Ovary (tissue), 9 donors: ENCODE data around the gene ANAPC10. TPM values are rescaled to one million over a fixed set of nuclear protein-coding genes. Genes with fewer than 3 reads are reported as not detected.
"Not testable (repeated sequence)": the region's sequence is repeated elsewhere in the genome, so short reads cannot be mapped to it uniquely, and the experiment has no call there.

Experiments
- DNase-seq, 5 donors: peaks; one replicate each; pipeline ENCODE4 v3.0.0-alpha.2; 2019 to 2020
- H3K27ac ChIP-seq, 2 donors: fragments of 200-600 bp; one replicate each; pipeline versions ENCODE4 v1.5.1 to v1.8.0; 2019 to 2022
- H3K27me3 ChIP-seq: fragments of 200-600 bp; one replicate; pipeline ENCODE4 v1.8.0; 2022
- H3K36me3 ChIP-seq: fragments of 200-600 bp; sonication (generic); one replicate; pipeline ENCODE4 v1.5.1; 2019
- H3K4me1 ChIP-seq: one replicate; pipeline ENCODE4 v1.8.1; 2013; ENCODE audit warnings: mild to moderate bottlenecking, moderate library complexity; ENCODE audit not compliant: insufficient read depth
- H3K4me3 ChIP-seq: fragments of 200-600 bp; sonication (generic); one replicate; pipeline ENCODE4 v1.5.1; 2017
- H3K9me3 ChIP-seq, 2 donors: fragments of 200-600 bp in 1 of 2; sonication (generic) in 1 of 2; one replicate each; pipeline versions ENCODE4 v1.5.1 to v1.8.1; 2013 to 2019; ENCODE audit warnings: mild to moderate bottlenecking in 1 of 2, moderate library complexity in 1 of 2
- CTCF ChIP-seq, 3 donors: fragments of 450-650 bp in 2 of 3; fragments of 200-600 bp in 1 of 3; IDR thresholded peaks; one replicate each; pipeline versions ENCODE4 v1.5.1 to v1.8.0; 2016 to 2022; ENCODE audit warnings: antibody characterized with exemption in 3 of 3, mild to moderate bottlenecking in 1 of 3
- EP300 ChIP-seq: sonication (generic); formaldehyde crosslinking; IDR thresholded peaks from one replicate; pipeline ENCODE4 v1.6.1; 2017; ENCODE audit warnings: antibody characterized with exemption
- POLR2A ChIP-seq: fragments of 450-650 bp; IDR thresholded peaks from one replicate; pipeline ENCODE4 v1.6.1; 2017; ENCODE audit warnings: antibody characterized with exemption, mild to moderate bottlenecking, moderate library complexity
- WGBS, 3 donors: extraction: QIAGEN DNeasy Blood & Tissue Kit in 1 of 3; methylation state at CpG; one replicate each; pipeline versions ENCODE4 v1.1.5 to v1.1.7; 2013 to 2017; 5-methylcytosine and 5-hydroxymethylcytosine counted together
- intact Hi-C, 4 donors: fragments of 100-400 bp; cut with DNase I; formaldehyde crosslinking; loops; one replicate each; pipeline versions ENCODE4 v1.11.0 to v1.15.1; 2022 to 2023
- polyA plus RNA-seq, 2 donors: library from polyadenylated mRNA; stranded (reverse); fragments of 200-250 nt in 1 of 2; fragments of 350-450 nt in 1 of 2; fragmentation: Illumina TruSeq in 1 of 2; extraction: RNeasy Lipid Tissue Mini Kit (QIAGEN cat#74804) in 1 of 2; gene quantifications; one replicate each; pipeline ENCODE4 v1.2.3, GENCODE V29; 2013 to 2014
- total RNA-seq, 7 donors: library from RNA; depleted of rRNA in 2 of 7; stranded (reverse); fragments of >200 nt in 2 of 7; fragmentation: NEBNext Ultra II Directional in 3 of 7; extraction: Animal tissue kit (Norgen Biotek cat#: 25700) in 3 of 7; gene quantifications; one replicate each; pipeline versions ENCODE4 v1.1.0 to v1.2.4, GENCODE V29; 2016 to 2023
- donor health status: DM: no; HTN: no; CAD: no; lungs with moderate emphysema.
- donor health status: DM: no; HTN: no; CAD: no.
- donor health status: Bipolar disorder and iron deficiency.
- donor health status: DM: yes; HTN: yes; CAD: no.
- donor health status: DM: no; HTN: no; CAD: no.
- donor health status: DM: yes; HTN: yes; CAD: no.

ANAPC10 gene
- total and polyA plus RNA-seq, 9 donors = 13.3 to 27.8 (median 18.9) TPM

GRCh38 chr4:145001635-145002034, 96.4 kb downstream of the ANAPC10 start:
- no peak for DNase-seq
- Histone ChIP-seq H3K27ac (no peak overlapping the region), H3K36me3 (no peaks in the 10 kb centered on the region), H3K27me3 (no peaks in the 10 kb centered on the region), H3K9me3 (no peaks in the 10 kb centered on the region), H3K4me3 (no peak overlapping the region), H3K4me1 (no peaks in the 10 kb centered on the region)
- intact Hi-C loops = no loop called here
- 82 to 90% (median 87%) methylated on average over 3 of the region's 3 CpGs for WGBS, 3 donors
- no peak for TF ChIP-seq EP300
- no peak for TF ChIP-seq CTCF (IDR thresholded peaks at IDR 0.05)
- TF ChIP-seq POLR2A = no peak

GRCh38 chr4:145000656-145001055, 97.3 kb downstream of the ANAPC10 start:
- intact Hi-C loops, H3K4me1 ChIP-seq, H3K36me3 ChIP-seq, H3K4me3 ChIP-seq, DNase-seq, H3K27ac ChIP-seq, H3K27me3 ChIP-seq, H3K9me3 ChIP-seq: not testable (repeated sequence)
- 97 to 98% (median 97%) methylated on average over 5 of the region's 5 CpGs for WGBS, 3 donors

GRCh38 chr4:144989306-144989705, 108.7 kb downstream of the ANAPC10 start:
- DNase-seq = no peak
- intact Hi-C loops = no loop called here
- TF ChIP-seq EP300 = no peak
- no peak for TF ChIP-seq POLR2A
- TF ChIP-seq CTCF (IDR thresholded peaks at IDR 0.05) = no peak
- H3K27ac ChIP-seq = no peak overlapping the region
- H3K9me3 ChIP-seq = no peaks in the 10 kb centered on the region
- no peaks in the 10 kb centered on the region for H3K27me3 ChIP-seq
- no peak overlapping the region for H3K4me3 ChIP-seq
- H3K36me3 ChIP-seq = no peaks in the 10 kb centered on the region
- WGBS, 3 donors = 54 to 66% (median 63%) methylated on average over 2 of the region's 2 CpGs
- H3K4me1 ChIP-seq = peaks cover 1% of the 10 kb centered on the region

GRCh38 chr4:144985531-144985930, 112.5 kb downstream of the ANAPC10 start:
- TF ChIP-seq EP300 (no peak), CTCF (IDR thresholded peaks at IDR 0.05) (no peak), POLR2A (no peak)
- Histone ChIP-seq H3K27me3 (no peaks in the 10 kb centered on the region), H3K9me3 (no peaks in the 10 kb centered on the region), H3K36me3 (no peaks in the 10 kb centered on the region), H3K27ac (no peak overlapping the region), H3K4me3 (no peak overlapping the region), H3K4me1 (no peaks in the 10 kb centered on the region)
- intact Hi-C loops = no loop called here
- WGBS, 3 donors = 53 to 75% (median 69%) methylated on average over 1 of the region's 1 CpG
- DNase-seq = no peak

GRCh38 chr4:144985014-144985413, 113.0 kb downstream of the ANAPC10 start:
- Histone ChIP-seq H3K4me1 (no peaks in the 10 kb centered on the region), H3K4me3 (no peak overlapping the region), H3K36me3 (no peaks in the 10 kb centered on the region), H3K27ac (no peak overlapping the region), H3K27me3 (no peaks in the 10 kb centered on the region), H3K9me3 (no peaks in the 10 kb centered on the region)
- no peak for TF ChIP-seq CTCF (IDR thresholded peaks at IDR 0.05)
- no peak for TF ChIP-seq POLR2A
- no peak for TF ChIP-seq EP300
- DNase-seq = no peak
- intact Hi-C loops = no loop called here
